OCI-LY1 (cell line): ENCODE data around the gene SLC6A4.

Source experiments
- H2AFZ ChIP-seq: fragments of 200-600 bp; sonication (generic), shearing (Covaris generic); 2 replicates; pipeline ENCODE4 v1.6.0; 2014; ENCODE audit warnings: antibody characterized with exemption, mild to moderate bottlenecking, low read length
- H3F3A ChIP-seq: fragments of 200-600 bp; sonication (generic), shearing (Covaris generic); 2 replicates; pipeline ENCODE4 v1.6.0; 2014; ENCODE audit warnings: mild to moderate bottlenecking, antibody characterized with exemption, low read length, moderate library complexity; ENCODE audit not compliant: insufficient read depth
- H3K27ac ChIP-seq: fragments of 200-600 bp; sonication (generic); 2 replicates; pipeline ENCODE4 v1.5.1; 2014; ENCODE audit warnings: low read length, mixed run types, mild to moderate bottlenecking, low read depth; ENCODE audit not compliant: poor library complexity, severe bottlenecking
- H3K27me3 ChIP-seq: fragments of 200-600 bp; sonication (generic); 2 replicates; pipeline ENCODE4 v1.6.0; 2014; ENCODE audit warnings: antibody characterized with exemption, mild to moderate bottlenecking, low read length, moderate library complexity; ENCODE audit not compliant: insufficient read depth
- H3K36me3 ChIP-seq: fragments of 200-600 bp; sonication (generic); 2 replicates; pipeline ENCODE4 v1.6.1; 2014; ENCODE audit warnings: mild to moderate bottlenecking, antibody characterized with exemption, low read length, moderate library complexity, mixed read lengths; ENCODE audit not compliant: insufficient read depth
- H3K4me1 ChIP-seq: fragments of 200-600 bp; sonication (generic); 2 replicates; pipeline ENCODE4 v1.5.1; 2014; ENCODE audit warnings: mild to moderate bottlenecking, low read length, moderate library complexity; ENCODE audit not compliant: insufficient read depth, severe bottlenecking
- H3K4me2 ChIP-seq: fragments of 200-600 bp; sonication (generic), shearing (Covaris generic); 2 replicates; pipeline ENCODE4 v1.6.1; 2014; ENCODE audit warnings: low read length
- H3K4me3 ChIP-seq: fragments of 200-600 bp; sonication (generic); 2 replicates; pipeline ENCODE4 v1.5.1; 2014; ENCODE audit warnings: low read length, low read depth, mild to moderate bottlenecking, mixed read lengths; ENCODE audit not compliant: poor library complexity, severe bottlenecking
- H3K79me2 ChIP-seq: fragments of 200-600 bp; shearing (Covaris generic); 2 replicates; pipeline ENCODE4 v1.6.1; 2016; ENCODE audit warnings: mixed run types, low read length, mixed read lengths; ENCODE audit not compliant: insufficient read depth
- H3K9ac ChIP-seq: fragments of 200-600 bp; sonication (generic), shearing (Covaris generic); 2 replicates; pipeline ENCODE4 v1.6.1; 2014; ENCODE audit warnings: mild to moderate bottlenecking, low read length, mixed read lengths
- H3K9me2 ChIP-seq: fragments of 200-600 bp; sonication (generic), shearing (Covaris generic); 2 replicates; pipeline ENCODE4 v1.6.1; 2014; ENCODE audit warnings: low read depth, mild to moderate bottlenecking, low read length, mixed read lengths
- H3K9me3 ChIP-seq: fragments of 200-600 bp; shearing (Covaris generic); 2 replicates; pipeline ENCODE4 v1.6.1; 2014; ENCODE audit warnings: low read length, mixed read lengths
- H4K20me1 ChIP-seq: fragments of 200-600 bp; sonication (generic), shearing (Covaris generic); 2 replicates; pipeline ENCODE4 v1.6.0; 2016; ENCODE audit warnings: mild to moderate bottlenecking, low read length; ENCODE audit not compliant: insufficient read depth
- EZH2 ChIP-seq: fragments of 200-600 bp; sonication (generic), shearing (Covaris generic); IDR thresholded peaks from 2 replicates; pipeline ENCODE4 v1.8.0; 2017; ENCODE audit warnings: borderline replicate concordance, mixed run types, mild to moderate bottlenecking, antibody characterized with exemption, low read length, moderate library complexity, mixed read lengths
- TF ChIP-seq, protein P1 (sequence below): fragments of 200-600 bp; sonication (generic), shearing (Covaris generic); IDR thresholded peaks from 2 replicates; pipeline ENCODE4 v1.5.1; 2017; ENCODE audit warnings: mild to moderate bottlenecking, antibody characterized with exemption, low read length, moderate library complexity, mixed read lengths

SLC6A4 gene

DNA sequence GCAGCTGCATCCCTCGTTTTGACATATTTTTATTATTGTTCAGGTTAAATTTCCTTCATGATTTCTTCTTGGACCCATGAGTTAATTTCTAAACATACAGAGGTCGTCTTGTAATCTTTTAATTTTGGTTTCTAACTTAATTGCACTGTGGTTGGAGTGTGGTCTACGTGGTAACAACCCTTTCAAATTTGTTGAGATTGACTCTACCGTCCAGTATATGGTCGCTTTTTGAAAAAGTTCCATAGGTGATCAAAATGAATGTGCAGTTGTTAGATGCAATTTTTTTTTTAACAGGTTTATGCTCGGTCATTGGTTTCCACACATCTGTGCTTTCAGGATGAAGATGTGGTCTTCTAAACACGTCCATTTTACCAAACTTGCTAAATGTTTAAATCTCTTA lies 11.0 kb upstream of the SLC6A4 start:
- TF ChIP-seq, protein P1, sequence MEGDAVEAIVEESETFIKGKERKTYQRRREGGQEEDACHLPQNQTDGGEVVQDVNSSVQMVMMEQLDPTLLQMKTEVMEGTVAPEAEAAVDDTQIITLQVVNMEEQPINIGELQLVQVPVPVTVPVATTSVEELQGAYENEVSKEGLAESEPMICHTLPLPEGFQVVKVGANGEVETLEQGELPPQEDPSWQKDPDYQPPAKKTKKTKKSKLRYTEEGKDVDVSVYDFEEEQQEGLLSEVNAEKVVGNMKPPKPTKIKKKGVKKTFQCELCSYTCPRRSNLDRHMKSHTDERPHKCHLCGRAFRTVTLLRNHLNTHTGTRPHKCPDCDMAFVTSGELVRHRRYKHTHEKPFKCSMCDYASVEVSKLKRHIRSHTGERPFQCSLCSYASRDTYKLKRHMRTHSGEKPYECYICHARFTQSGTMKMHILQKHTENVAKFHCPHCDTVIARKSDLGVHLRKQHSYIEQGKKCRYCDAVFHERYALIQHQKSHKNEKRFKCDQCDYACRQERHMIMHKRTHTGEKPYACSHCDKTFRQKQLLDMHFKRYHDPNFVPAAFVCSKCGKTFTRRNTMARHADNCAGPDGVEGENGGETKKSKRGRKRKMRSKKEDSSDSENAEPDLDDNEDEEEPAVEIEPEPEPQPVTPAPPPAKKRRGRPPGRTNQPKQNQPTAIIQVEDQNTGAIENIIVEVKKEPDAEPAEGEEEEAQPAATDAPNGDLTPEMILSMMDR, result no peak
- no peak for TF ChIP-seq EZH2
- Histone ChIP-seq H3K4me2 (no peak overlapping the region), H2AFZ (no peak overlapping the region)

DNA sequence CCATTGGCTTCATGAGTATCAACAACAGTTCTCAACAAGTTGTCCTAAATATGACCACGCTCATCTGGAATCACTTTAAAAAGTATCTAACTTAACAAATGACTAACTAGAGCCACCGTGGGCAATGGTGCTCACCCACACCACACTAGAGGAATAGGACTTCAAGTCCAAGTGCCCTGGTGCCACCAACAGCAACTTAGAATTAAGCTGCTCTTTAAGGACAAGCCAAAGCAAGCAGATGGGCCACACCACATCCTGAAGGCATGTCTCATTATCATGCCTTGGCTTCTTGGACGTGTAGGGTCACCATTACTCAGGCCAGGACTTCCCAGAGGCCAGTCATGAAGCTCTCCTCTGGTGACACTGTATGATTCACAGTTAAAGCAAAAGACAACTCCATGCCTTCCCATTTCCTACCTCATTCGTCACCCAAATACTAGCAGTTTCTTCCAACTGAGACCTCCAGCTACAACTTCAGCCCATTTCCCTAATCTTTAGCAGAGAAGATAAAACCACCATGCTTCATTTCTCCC lies 9.4 kb upstream of the SLC6A4 start:
- Histone ChIP-seq H3K27me3 (no peaks in the 10 kb centered on the region; the same call in 1 of the 2 replicates), H3K9me3 (0 out of 2 replicates have a peak, but pooled peaks cover 2% of the 10 kb centered on the region), H3K27ac (no peak overlapping the region), H3K36me3 (peaks cover 32% of the 10 kb centered on the region), H3K4me2 (no peak overlapping the region), H3K4me3 (no peak overlapping the region), H3K9ac (no peak overlapping the region), H2AFZ (no peak overlapping the region), H3K79me2 (no peaks in the 10 kb centered on the region), H3F3A (peaks cover 4% of the 10 kb centered on the region; the same call in 1 of the 2 replicates), H3K9me2 (no peaks in the 10 kb centered on the region), H3K4me1 (no peaks in the 10 kb centered on the region), H4K20me1 (no peaks in the 10 kb centered on the region)
- TF ChIP-seq EZH2, result no peak
- TF ChIP-seq, protein P1, result no peak

More for the DNA sequence above, 11.0 kb upstream of the SLC6A4 start:
- Histone ChIP-seq H3K4me1 (no peaks in the 10 kb centered on the region), H3K27me3 (no peaks in the 10 kb centered on the region), H3K27ac (no peak overlapping the region), H3K36me3 (peaks cover 48% of the 10 kb centered on the region), H4K20me1 (no peaks in the 10 kb centered on the region), H3K9me3 (no peaks in the 10 kb centered on the region), H3K9ac (no peak overlapping the region), H3K79me2 (no peaks in the 10 kb centered on the region), H3K9me2 (no peaks in the 10 kb centered on the region), H3F3A (peaks cover 4% of the 10 kb centered on the region; the same call in 1 of the 2 replicates), H3K4me3 (no peak overlapping the region)

DNA sequence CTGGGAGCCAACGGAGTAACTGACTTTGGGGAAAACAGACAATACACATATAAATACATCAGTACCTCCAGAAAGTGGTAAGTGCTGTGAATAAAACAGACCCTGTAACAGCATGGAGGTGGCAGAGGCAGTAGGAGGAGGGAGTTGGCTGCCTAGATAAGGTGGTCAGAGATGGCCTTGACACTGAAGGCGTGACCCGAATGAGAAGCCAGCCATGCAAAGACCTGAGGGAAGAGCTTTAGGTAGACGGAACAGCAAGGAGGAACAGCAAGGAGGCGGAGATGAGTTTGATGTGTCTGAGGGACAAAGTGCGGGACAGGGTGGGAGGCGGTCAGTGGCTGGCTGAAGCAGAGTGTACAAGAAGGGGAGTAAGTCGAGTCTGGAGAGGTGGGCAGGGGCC lies 8.1 kb upstream of the SLC6A4 start:
- Histone ChIP-seq H4K20me1 (no peaks in the 10 kb centered on the region), H3K27me3 (peaks cover 3% of the 10 kb centered on the region), H3K9me3 (0 out of 2 replicates have a peak, but pooled peaks cover 2% of the 10 kb centered on the region), H3K4me1 (no peaks in the 10 kb centered on the region), H3K9me2 (no peaks in the 10 kb centered on the region), H3K9ac (no peak overlapping the region), H3F3A (peaks cover 4% of the 10 kb centered on the region; the same call in 1 of the 2 replicates), H3K79me2 (no peaks in the 10 kb centered on the region), H3K36me3 (peaks cover 19% of the 10 kb centered on the region), H3K27ac (no peak overlapping the region), H3K4me2 (no peak overlapping the region), H3K4me3 (no peak overlapping the region), H2AFZ (no peak overlapping the region)
- TF ChIP-seq, protein P1, result no peak
- TF ChIP-seq EZH2, result no peak
